T-helper 1 cell treated with Interleukin-12 subunit alpha and Interleukin-12 subunit beta and Interleukin-4 antibody, amounts not matched to agents 30 ng/mL and 1 ng/mL, for 36 hours (primary cell): ENCODE data around the gene ADCK2. TPM values are rescaled to one million over a fixed set of nuclear protein-coding genes. Genes with fewer than 3 reads are reported as not detected.
"Not testable (repeated sequence)": the region's sequence is repeated elsewhere in the genome, so short reads cannot be mapped to it uniquely, and the experiment has no call there.

Experiments used
- intact Hi-C: fragments of 100-400 bp; cut with micrococcal nuclease; formaldehyde crosslinking; loops from one replicate; pipeline ENCODE4 v1.15.1; 2024
- total RNA-seq: library from RNA; stranded (reverse); gene quantifications from 2 replicates; pipeline ENCODE4 v1.2.3, GENCODE V29; 2022

ADCK2 gene
- total RNA-seq, result 12.8 and 14.4 TPM in 2 replicates

GRCh38 chr7:140672382-140673062 lies at the start of gene ADCK2:
Gene ADCK2 (plus strand): TSS chr7:140672945. CDS start chr7:140673331, 386 bp downstream.
- intact Hi-C loops, result loop anchor here (1.0 to 5.0 kb wide), 6 partner anchors 16 to 1310 kb away; partner anchors contain the start of genes AGK, MKRN1 and NDUFB2

GRCh38 chr7:140623980-140624379 lies 48.8 kb upstream of the ADCK2 start:
- intact Hi-C loops, result no loop called here

- intact Hi-C loops, result no loop called here
These were observed 48.2 kb upstream of the ADCK2 start for GRCh38 chr7:140624392-140625191.

- intact Hi-C loops, result not testable (repeated sequence)
These were observed 47.6 kb upstream of the ADCK2 start for GRCh38 chr7:140625192-140625558.

- intact Hi-C loops, result no loop called here
These were observed 46.6 kb upstream of the ADCK2 start for GRCh38 chr7:140625908-140626868.

DNA sequence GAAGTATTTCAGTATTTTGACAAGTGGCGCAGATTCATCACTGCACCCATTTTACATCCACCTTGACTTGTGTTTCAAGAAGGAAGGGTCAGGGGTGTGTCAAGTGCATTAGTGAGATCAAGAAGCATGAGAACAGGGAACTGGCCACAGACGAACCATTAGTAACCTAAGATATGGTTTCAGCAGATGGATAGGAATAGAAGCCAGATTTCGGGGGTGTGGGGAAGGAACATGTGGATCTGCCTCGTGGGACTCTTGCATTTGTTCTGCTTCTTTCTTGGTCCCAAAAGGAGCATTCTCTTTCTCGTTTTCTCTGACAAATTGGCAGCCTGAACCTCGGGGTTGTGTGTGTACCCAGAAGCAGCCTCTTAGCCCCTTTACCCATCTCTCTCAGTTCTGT lies 41.7 kb upstream of the ADCK2 start:
- intact Hi-C loops, result no loop called here

DNA sequence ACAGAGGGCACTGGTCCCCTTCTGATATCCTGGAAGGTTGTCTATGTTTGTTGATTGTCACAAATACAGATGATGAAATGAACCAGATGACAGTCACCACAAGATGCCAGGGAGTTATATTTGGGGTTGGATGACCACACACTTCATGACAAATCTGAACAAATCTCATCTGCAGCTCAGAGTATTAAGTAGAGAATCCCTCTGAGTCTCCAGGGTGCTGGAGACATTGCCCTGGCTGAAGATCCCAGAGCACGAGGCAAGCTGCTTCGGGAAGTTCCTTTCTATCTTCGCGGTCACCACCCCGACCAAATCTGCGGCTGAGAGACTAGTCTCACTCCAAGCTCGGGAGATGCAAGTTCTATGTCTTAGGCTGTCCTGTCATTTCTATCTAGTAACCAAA lies 41.1 kb upstream of the ADCK2 start:
- intact Hi-C loops, result no loop called here

GRCh38 chr7:140635345-140635744 lies 37.4 kb upstream of the ADCK2 start:
- intact Hi-C loops, result no loop called here

GRCh38 chr7:140635816-140636215 lies 36.9 kb upstream of the ADCK2 start:
- intact Hi-C loops, result no loop called here

GRCh38 chr7:140637400-140637799 lies 35.3 kb upstream of the ADCK2 start:
- intact Hi-C loops, result no loop called here

DNA sequence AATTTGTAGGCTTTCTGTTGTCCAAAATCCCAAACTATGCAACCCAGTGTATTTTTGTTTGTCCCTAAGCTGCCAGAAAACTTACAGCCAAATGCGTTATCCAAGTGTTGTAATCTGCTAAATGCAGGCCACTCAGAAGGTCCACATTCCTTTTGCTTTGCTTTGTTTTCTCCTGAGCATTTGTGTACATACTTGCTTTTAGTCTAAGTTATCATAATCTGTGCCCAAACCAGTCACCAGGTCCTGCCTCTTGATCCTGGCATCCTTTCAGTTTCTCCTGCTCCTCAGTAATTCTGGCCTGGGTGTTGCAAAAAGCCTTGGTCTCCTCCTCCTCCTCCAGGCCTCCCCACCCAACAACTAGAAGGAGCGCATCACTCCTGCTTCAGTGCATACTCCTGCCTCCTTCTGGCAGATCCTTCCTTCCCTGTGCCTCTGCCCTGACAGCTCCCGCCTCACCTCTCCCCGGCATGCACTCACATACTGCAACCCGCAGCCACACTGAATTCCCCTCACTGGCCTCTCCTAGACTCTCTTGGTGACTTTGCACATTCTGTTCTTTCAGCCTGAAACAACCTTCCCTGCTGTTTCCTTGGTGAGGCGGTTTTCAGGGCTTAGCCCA lies 34.5 kb upstream of the ADCK2 start:
- intact Hi-C loops, result no loop called here

DNA sequence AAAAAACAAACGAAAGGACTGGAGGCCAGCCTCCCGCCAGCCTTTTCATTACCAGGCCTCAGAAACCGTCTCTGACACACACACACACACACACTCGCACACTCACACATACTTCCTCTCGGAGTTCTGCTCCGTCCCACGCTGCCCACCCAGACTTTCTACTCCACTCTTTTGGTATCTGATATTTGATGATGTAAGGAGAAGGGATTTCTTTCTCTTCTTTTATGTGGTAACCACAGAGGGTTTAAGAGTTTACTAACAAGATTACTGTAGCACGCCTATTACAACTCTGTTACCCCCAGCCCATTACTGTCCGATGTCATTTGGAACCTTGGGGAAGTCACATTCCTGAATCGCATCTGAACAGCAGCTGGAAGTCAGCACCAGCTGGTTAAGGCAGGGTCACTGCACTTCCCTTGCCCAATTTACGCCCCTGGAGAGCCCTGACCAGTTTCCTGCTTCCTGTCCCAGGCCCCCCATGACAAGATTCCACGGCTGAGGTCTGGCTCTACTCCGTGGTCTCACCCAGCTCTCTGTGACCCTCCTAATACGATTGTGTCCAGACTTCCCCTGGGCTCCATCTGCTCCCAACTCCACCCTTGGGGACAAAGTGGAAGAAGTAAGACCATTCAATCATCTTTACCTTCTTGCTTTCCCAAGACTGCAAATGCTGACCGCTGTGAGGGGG lies 33.2 kb upstream of the ADCK2 start:
- intact Hi-C loops, result no loop called here

GRCh38 chr7:140640060-140640637 lies 32.6 kb upstream of the ADCK2 start:
- intact Hi-C loops, result no loop called here

DNA sequence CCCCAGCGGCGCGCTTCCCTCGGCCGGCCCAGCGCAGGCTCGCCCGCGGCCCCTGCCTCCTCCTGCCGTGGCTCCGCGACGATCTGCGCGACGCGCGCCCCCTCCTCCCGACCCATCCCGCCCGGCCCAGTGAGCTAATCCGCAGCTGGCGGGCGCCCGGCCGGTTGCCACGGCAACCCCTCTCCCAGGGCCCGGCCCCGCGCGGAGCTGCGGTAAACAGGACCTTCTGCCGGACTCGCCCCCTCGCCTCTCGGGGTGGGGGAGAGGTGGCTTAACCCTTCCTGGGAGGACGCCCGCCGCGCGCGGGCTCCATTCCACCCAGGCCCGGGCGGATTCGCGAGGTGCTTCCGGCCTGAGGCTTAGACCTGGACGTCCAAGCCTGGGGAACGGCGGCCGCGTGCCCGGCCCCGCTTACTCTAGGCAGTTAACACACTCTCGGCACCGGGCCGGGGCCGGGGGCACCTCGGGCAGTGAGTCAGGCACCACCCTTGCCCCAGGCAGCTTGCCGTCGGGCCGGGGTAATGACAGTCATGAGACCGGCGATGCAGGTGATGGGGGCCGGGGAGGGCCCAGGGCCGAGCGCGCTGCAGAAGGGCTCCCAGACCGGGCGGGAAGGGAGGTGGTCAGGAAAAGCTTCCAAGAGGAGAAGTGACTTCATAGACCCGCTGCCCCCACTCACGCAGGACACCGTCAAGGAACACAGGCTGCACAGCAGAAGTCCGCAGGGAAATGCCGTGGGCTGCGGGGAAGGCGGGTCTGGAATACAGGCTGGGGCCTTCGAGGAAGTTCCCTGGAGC lies 31.8 kb upstream of the ADCK2 start, which contains the start of gene DENND2A:
TSS of gene DENND2A (minus strand) at position 87 of the 797 bp plus-strand sequence. CDS start 38,416 bp downstream, outside the sequence.
- intact Hi-C loops, result no loop called here

- intact Hi-C loops, result no loop called here
These were observed 31.1 kb upstream of the ADCK2 start for GRCh38 chr7:140641524-140642195.

DNA sequence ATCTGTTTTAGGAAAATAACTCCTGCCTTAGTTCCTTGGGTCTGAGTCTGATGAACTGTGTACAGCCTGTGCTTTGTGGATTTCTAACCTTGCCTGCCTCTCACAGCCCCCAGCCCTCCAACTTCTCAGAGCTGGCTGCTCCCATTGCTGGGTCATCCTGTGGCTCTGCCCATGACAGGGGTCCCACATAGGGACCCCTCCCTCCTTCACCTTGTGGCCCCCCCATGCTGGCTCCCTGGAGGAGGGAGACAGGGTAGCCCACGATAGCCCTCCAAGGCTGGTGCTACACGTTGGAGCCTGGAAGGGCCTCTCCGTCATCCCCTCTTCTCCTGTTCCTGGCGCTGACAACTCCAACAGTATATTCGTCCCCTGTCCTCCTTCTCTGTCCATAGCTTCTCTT lies 29.3 kb upstream of the ADCK2 start:
- intact Hi-C loops, result no loop called here

DNA sequence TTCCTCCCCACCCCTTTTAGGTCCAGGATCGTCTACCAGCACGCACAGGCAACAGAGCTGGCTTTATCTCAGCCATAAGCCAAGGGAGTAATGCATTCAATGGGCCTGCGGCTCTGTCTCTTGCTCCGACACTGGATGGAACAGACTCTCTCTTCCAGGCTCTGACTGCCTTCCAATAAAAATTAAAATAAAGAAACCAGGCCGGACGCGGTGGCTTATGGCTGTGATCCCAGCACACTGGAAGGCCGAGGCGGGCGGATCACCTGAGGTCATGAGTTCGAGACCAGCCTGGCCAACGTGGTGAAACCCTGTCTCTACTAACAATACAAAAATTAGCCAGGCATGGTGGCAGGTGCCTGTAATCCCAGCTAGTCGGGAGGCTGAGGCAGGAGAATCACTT lies 28.0 kb upstream of the ADCK2 start:
- intact Hi-C loops, result not testable (repeated sequence)

GRCh38 chr7:140645166-140645900 lies 27.4 kb upstream of the ADCK2 start:
- intact Hi-C loops, result no loop called here
